ENCODE measurements around the gene CCNYL1.

DNA sequence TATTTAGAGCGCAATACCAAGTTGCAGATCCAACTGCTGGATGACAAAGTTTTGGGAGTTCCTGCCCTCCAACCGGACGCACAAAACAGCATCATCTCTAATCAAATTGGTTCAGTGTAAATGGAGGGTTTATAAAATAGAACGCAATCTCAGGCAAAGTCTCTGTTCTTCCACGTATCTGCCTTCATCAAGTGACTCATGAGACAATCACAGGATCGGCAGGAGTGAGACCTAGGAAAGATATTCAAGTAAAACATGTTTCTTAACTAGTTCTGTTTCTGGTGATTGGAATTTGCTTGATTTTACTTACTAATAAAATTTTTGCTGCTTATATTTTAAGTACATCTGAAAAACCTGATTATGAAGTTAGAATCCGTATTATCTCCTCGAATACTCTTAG lies 50.7 kb downstream of the CCNYL1 start:
- TF ChIP-seq, protein P1, sequence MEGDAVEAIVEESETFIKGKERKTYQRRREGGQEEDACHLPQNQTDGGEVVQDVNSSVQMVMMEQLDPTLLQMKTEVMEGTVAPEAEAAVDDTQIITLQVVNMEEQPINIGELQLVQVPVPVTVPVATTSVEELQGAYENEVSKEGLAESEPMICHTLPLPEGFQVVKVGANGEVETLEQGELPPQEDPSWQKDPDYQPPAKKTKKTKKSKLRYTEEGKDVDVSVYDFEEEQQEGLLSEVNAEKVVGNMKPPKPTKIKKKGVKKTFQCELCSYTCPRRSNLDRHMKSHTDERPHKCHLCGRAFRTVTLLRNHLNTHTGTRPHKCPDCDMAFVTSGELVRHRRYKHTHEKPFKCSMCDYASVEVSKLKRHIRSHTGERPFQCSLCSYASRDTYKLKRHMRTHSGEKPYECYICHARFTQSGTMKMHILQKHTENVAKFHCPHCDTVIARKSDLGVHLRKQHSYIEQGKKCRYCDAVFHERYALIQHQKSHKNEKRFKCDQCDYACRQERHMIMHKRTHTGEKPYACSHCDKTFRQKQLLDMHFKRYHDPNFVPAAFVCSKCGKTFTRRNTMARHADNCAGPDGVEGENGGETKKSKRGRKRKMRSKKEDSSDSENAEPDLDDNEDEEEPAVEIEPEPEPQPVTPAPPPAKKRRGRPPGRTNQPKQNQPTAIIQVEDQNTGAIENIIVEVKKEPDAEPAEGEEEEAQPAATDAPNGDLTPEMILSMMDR (IDR thresholded peaks at IDR 0.05): no peak
- no peak for TF ChIP-seq POLR2A (IDR thresholded peaks at IDR 0.05)
- TF ChIP-seq EP300 (IDR thresholded peaks at IDR 0.05): no peak
- TF ChIP-seq POLR2AphosphoS5 (IDR thresholded peaks at IDR 0.05): no peak
